Measurements from ENCODE around the gene SNX8.
"Not testable (repeated sequence)": the region's sequence is repeated elsewhere in the genome, so short reads cannot be mapped to it uniquely, and the experiment has no call there.

Gene SNX8

DNA sequence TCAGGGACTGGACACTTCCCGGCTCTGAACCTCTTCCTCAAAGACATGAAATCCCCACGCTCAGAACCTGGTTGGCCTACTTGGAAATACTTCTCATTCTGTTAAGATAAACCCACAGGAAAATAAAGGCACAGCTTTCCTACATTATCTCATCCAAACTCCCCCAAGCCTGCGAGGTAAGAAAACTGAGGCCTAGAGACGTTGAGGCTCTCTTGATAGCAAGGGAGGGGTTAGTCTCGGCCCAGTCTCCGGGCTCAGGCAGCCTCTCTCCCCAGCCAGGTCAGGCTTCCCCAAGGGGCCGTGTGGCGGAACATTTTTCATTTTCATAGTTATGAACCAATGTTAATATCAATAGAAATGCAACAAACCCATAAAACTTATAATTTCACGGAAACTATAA, 35.8 kb upstream of the SNX8 start:
- H3K27ac Mint-ChIP-seq, result no peak overlapping the region
- H3K9me3 Mint-ChIP-seq, result no peaks in the 10 kb centered on the region
- ATAC-seq (no peak), DNase-seq (no peak)
- H3K36me3 Mint-ChIP-seq (ENCODE audit: low read depth), result peaks cover 5% of the 10 kb centered on the region
- H3K27me3 Mint-ChIP-seq, result peaks cover 3% of the 10 kb centered on the region
- H3K4me3 Mint-ChIP-seq, result no peak overlapping the region
- peaks cover 19% of the 10 kb centered on the region for H3K4me1 Mint-ChIP-seq

GRCh38 chr7:2347351-2348063, 33.3 kb upstream of the SNX8 start:
- H3K27ac Mint-ChIP-seq, result peak overlapping the region; percentile 14
- not testable (repeated sequence) for DNase-seq; H3K9me3 Mint-ChIP-seq; H3K4me3 Mint-ChIP-seq; H3K4me1 Mint-ChIP-seq; H3K27me3 Mint-ChIP-seq; H3K36me3 Mint-ChIP-seq (ENCODE audit: low read depth)
- ATAC-seq, result peak; percentile 11

DNA sequence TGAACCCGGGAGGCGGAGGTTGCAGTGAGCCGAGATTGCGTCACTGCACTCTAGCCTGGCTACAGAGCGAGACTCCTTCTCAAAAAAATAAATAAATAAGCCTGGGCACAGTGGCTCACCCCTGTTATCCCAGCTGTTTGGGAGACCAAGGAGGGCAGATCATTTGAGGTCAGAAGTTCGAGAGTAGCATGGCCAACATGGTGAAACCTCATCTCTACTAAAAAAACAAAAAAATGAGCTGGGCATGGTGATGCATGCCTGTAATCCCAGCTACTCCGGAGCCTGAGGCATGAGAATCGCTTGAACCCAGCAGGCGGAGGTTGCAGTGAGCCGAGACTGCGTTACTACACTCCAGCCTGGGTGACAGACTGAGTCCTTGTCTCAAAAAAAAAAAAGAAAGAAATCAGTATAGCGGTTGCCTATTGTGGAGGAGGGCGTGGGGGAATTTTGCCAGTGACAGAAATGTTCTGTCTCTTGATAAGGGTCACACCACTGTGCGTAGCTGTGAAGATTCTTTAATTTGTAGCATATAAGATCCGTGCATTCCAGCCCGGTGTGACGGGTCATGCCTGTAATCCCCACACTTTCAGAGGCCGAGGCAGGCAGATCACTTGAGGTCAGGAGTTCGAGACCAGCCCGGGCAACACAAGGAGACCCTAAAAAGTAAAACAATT, 22.5 kb upstream of the SNX8 start:
- Mint-ChIP-seq H3K27me3 (no peaks in the 10 kb centered on the region), H3K9me3 (no peaks in the 10 kb centered on the region), H3K36me3 (ENCODE audit: low read depth) (no peaks in the 10 kb centered on the region), H3K4me1 (no peaks in the 10 kb centered on the region), H3K27ac (no peak overlapping the region), H3K4me3 (no peak overlapping the region)
- DNase-seq (no peak), ATAC-seq (no peak)

DNA sequence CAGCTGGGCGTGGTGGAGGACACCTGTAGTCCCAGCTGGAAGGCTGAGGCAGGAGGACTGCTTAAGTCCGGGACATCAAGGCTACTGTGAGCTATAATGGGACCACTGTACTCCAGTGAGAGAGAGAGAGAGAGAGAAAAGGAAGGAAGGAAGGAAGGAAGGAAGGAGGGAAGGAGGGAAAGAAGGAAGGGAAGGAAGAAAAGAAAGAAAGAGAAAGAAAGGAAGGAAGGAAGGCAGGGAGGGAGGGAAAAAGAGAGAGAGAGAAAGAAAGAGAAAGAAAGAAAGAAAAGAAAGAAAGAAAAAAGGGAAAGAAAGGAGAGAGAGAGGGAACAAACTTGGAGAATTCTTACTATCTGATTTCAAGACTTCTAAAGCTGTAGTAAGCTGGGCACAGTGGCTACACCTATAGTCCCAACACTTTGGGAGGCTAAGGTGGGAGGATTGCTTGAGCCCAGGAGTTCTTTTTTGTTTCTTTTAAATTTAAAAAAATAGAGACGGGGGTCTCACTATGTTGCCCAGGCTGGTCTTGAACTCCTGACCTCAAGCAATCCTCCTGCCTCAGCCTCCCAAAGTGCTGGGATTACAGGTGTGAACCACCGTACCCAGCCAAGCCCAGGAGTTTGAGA, 18.5 kb upstream of the SNX8 start:
- not testable (repeated sequence) for H3K36me3 Mint-ChIP-seq (ENCODE audit: low read depth); H3K4me1 Mint-ChIP-seq; H3K27ac Mint-ChIP-seq; H3K9me3 Mint-ChIP-seq; H3K4me3 Mint-ChIP-seq; H3K27me3 Mint-ChIP-seq; DNase-seq; ATAC-seq

- no peaks in the 10 kb centered on the region for H3K9me3 Mint-ChIP-seq
- H3K27ac Mint-ChIP-seq, result no peak overlapping the region
- ATAC-seq, result no peak
- H3K36me3 Mint-ChIP-seq (ENCODE audit: low read depth), result no peaks in the 10 kb centered on the region
- H3K27me3 Mint-ChIP-seq, result no peaks in the 10 kb centered on the region
- H3K4me1 Mint-ChIP-seq, result no peaks in the 10 kb centered on the region
- no peak overlapping the region for H3K4me3 Mint-ChIP-seq
- DNase-seq, result no peak
These were observed 17.5 kb upstream of the SNX8 start for GRCh38 chr7:2331707-2332106.

DNA sequence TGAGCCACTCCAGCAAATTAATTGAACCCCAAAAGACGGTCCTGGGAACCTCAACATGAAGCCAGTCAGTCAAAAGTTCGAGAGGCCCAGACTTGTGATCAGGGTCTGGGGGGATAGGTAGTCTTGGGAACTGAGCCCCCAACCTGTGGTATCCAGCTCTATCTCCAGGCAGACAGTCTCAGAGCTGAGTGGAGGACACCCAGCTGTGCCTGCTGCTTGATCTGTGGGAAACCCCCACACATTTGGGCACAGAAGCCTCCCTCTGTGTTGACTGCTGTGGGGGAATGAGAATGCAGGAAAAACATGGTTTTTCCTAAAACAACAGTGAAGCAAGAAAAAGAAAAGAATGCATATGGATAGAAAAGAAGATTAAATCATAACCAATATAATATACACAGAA, 16.3 kb upstream of the SNX8 start:
- Mint-ChIP-seq H3K36me3 (ENCODE audit: low read depth) (no peaks in the 10 kb centered on the region), H3K27me3 (no peaks in the 10 kb centered on the region), H3K4me3 (no peak overlapping the region), H3K9me3 (no peaks in the 10 kb centered on the region), H3K27ac (no peak overlapping the region), H3K4me1 (no peaks in the 10 kb centered on the region)
- DNase-seq (no peak), ATAC-seq (no peak)

- ATAC-seq (no peak), DNase-seq (no peak)
- no peaks in the 10 kb centered on the region for H3K36me3 Mint-ChIP-seq (ENCODE audit: low read depth)
- peaks cover 4% of the 10 kb centered on the region for H3K4me1 Mint-ChIP-seq
- no peaks in the 10 kb centered on the region for H3K9me3 Mint-ChIP-seq
- H3K27me3 Mint-ChIP-seq, result peaks cover 4% of the 10 kb centered on the region
- H3K27ac Mint-ChIP-seq, result no peak overlapping the region
- no peak overlapping the region for H3K4me3 Mint-ChIP-seq
These were observed 12.7 kb upstream of the SNX8 start for GRCh38 chr7:2326951-2327350.

- Mint-ChIP-seq H3K4me3 (no peak overlapping the region), H3K27me3 (peaks cover 4% of the 10 kb centered on the region), H3K27ac (peak overlapping the region; percentile 26), H3K9me3 (no peaks in the 10 kb centered on the region), H3K36me3 (ENCODE audit: low read depth) (no peaks in the 10 kb centered on the region), H3K4me1 (peaks cover 4% of the 10 kb centered on the region)
- DNase-seq (no peak), ATAC-seq (no peak)
These were observed 10.9 kb upstream of the SNX8 start for GRCh38 chr7:2325162-2325561.

DNA sequence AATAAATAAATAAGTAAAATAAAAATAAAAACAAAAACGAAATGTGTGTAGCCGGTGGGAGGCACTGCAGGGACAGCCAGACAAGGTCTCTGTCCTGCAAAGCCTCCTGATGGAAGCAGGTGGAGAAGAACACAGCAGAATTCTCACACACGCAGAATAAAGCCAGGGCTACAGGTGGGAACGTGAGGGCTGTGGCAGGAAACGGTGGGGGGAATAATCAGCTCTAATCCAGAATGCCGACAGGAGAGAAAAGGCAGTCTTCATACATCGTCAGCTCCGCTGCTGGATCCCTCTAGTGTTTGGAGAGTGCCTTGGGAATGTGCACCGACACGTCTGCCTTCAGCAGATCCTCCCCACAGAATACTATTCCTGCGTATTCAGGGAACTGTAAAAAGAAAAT, 6.8 kb upstream of the SNX8 start:
- ATAC-seq (no peak), DNase-seq (no peak)
- Mint-ChIP-seq H3K9me3 (no peaks in the 10 kb centered on the region), H3K27me3 (peaks cover 4% of the 10 kb centered on the region), H3K36me3 (ENCODE audit: low read depth) (no peaks in the 10 kb centered on the region), H3K4me3 (no peak overlapping the region), H3K4me1 (peaks cover 4% of the 10 kb centered on the region), H3K27ac (no peak overlapping the region)

- Mint-ChIP-seq H3K36me3 (ENCODE audit: low read depth) (no peaks in the 10 kb centered on the region), H3K27ac (peak overlapping the region; percentile 2), H3K27me3 (no peaks in the 10 kb centered on the region), H3K4me1 (peaks cover 7% of the 10 kb centered on the region), H3K9me3 (no peaks in the 10 kb centered on the region), H3K4me3 (no peak overlapping the region)
- DNase-seq (no peak), ATAC-seq (no peak)
These were observed 3.5 kb upstream of the SNX8 start for GRCh38 chr7:2317556-2318293.

DNA sequence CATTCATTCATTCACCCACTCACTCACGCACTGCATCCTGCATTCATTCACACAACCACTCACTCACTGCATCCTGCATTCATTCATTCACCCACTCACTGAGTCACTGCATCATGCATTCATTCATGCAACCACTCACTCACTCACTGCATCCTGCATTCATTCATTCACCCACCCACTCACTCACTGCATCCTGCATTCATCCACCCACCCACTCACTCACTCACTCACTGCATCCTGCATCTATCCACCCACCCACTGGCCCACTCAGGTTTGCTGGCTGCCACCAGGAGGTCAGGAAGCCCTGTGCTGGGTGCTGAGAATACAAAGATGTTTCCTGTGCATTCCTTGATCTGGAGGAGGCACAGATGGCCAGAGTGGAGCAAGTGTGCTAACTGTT, 2.3 kb upstream of the SNX8 start:
- ATAC-seq (no peak), DNase-seq (no peak)
- H3K36me3 Mint-ChIP-seq (ENCODE audit: low read depth), result peaks cover 2% of the 10 kb centered on the region
- H3K4me1 Mint-ChIP-seq, result peaks cover 16% of the 10 kb centered on the region
- no peak overlapping the region for H3K4me3 Mint-ChIP-seq
- no peaks in the 10 kb centered on the region for H3K27me3 Mint-ChIP-seq
- H3K9me3 Mint-ChIP-seq, result no peaks in the 10 kb centered on the region
- H3K27ac Mint-ChIP-seq, result no peak overlapping the region

DNA sequence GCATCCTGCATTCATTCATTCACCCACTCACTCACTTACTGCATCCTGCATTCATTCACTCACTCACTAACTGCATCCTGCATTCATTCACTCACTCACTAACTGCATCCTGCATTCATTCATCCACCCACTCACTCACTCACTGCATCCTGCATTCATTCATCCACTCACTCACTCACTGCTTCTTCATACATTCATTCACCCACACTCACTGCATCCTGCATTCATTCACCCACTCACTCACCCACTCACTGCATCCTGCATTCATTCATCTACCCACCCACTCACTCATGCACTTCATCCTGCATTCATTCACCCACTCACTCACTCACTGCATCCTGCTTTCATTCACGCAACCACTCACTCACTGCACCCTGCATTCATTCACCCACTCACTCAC, 1.5 kb upstream of the SNX8 start:
- H3K36me3 Mint-ChIP-seq (ENCODE audit: low read depth), result peaks cover 2% of the 10 kb centered on the region
- no peaks in the 10 kb centered on the region for H3K27me3 Mint-ChIP-seq
- no peak overlapping the region for H3K4me3 Mint-ChIP-seq
- no peak overlapping the region for H3K27ac Mint-ChIP-seq
- DNase-seq (no peak), ATAC-seq (no peak)
- H3K9me3 Mint-ChIP-seq, result no peaks in the 10 kb centered on the region
- H3K4me1 Mint-ChIP-seq, result peaks cover 18% of the 10 kb centered on the region

DNA sequence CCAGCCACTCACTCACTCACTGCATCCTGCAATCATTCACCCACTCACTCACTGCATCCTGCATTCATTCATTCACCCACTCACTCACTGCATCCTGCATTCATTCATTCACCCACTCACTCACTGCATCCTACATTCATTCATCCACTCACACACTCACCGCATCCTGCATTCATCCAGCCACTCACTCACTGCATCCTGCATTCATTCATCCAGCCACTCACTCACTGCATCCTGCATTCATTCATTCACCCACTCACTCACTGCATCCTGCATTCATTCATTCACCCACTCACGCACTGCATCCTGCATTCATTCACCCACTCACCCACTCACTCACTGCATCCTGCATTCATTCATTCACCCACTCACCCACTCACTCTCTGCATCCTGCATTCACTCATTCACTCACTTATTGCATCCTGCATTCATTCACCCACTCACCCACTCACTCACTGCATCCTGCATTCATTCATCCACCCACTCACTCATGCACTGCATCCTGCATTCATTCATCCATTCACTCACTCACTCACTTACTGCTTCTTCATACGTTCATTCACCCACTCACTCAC, 802 bp upstream of the SNX8 start:
- not testable (repeated sequence) for ATAC-seq

GRCh38 chr7:2313450-2314208, 612 bp downstream of the SNX8 start:
- DNase-seq (no peak), ATAC-seq (peak; percentile 17)
- H3K27me3 Mint-ChIP-seq, result no peaks in the 10 kb centered on the region
- H3K9me3 Mint-ChIP-seq, result no peaks in the 10 kb centered on the region
- H3K4me3 Mint-ChIP-seq, result no peak overlapping the region
- peaks cover 18% of the 10 kb centered on the region for H3K4me1 Mint-ChIP-seq
- H3K27ac Mint-ChIP-seq, result peak overlapping the region; percentile 82
- peaks cover 8% of the 10 kb centered on the region for H3K36me3 Mint-ChIP-seq (ENCODE audit: low read depth)

More for the DNA sequence above, 802 bp upstream of the SNX8 start:
- H3K36me3 Mint-ChIP-seq (ENCODE audit: low read depth); H3K9me3 Mint-ChIP-seq; H3K27me3 Mint-ChIP-seq; DNase-seq; H3K27ac Mint-ChIP-seq; H3K4me3 Mint-ChIP-seq: not testable (repeated sequence)
- H3K4me1 Mint-ChIP-seq, result peaks cover 18% of the 10 kb centered on the region
